Nephron progenitor cell (in vitro differentiated cells): Measurements from ENCODE around the gene SNED1.

Experiments
- DNase-seq: peaks from one replicate; pipeline ENCODE4 v3.0.0; 2021
- H3K27ac Mint-ChIP-seq: 2 replicates; pipeline ENCODE4 v1.8.0; 2021; ENCODE audit warnings: mild to moderate bottlenecking, moderate library complexity, mixed read lengths
- H3K27me3 Mint-ChIP-seq: 2 replicates; pipeline ENCODE4 v1.8.0; 2021; ENCODE audit warnings: mild to moderate bottlenecking, low read depth, mixed read lengths; ENCODE audit not compliant: poor library complexity
- H3K36me3 Mint-ChIP-seq: 2 replicates; pipeline ENCODE4 v1.8.0; 2021; ENCODE audit warnings: low read depth, mixed read lengths
- H3K4me1 Mint-ChIP-seq: 2 replicates; pipeline ENCODE4 v1.8.0; 2021; ENCODE audit warnings: mixed read lengths
- H3K4me3 Mint-ChIP-seq: 2 replicates; pipeline ENCODE4 v1.8.0; 2021; ENCODE audit warnings: mild to moderate bottlenecking, moderate library complexity, mixed read lengths
- H3K9me3 Mint-ChIP-seq: 2 replicates; pipeline ENCODE4 v1.8.0; 2021; ENCODE audit warnings: mild to moderate bottlenecking, moderate library complexity, mixed read lengths
- TF ChIP-seq, protein P1 (sequence below): fragments of 200-600 bp; sonication (generic); IDR thresholded peaks from 2 replicates; pipeline ENCODE4 v1.5.0; 2021; ENCODE audit warnings: antibody characterized with exemption

SNED1 gene

DNA sequence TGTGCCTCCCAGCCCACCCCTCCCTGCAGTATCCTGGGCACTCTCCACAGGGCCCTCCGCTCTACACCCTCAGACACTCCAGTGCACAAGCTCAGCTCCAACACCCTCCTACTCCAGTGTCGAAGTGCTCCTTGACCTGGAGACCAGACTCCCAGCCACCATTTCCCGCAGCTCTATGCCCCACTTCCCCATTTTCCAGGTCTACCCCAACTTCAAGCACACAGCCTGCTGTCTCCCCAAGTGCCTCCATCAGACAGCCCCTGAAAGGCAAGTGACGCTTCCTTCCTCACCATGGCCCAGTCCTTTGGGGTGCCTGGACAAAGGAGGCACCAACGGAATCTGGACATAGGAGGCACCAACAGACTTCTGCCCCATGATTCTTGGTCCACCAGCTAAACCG lies 143.6 kb downstream of the SNED1 start:
- H3K9me3 Mint-ChIP-seq, result no peaks in the 10 kb centered on the region
- H3K36me3 Mint-ChIP-seq, result no peaks in the 10 kb centered on the region
- DNase-seq, result no peak
- no peak overlapping the region for H3K4me3 Mint-ChIP-seq
- H3K4me1 Mint-ChIP-seq, result no peaks in the 10 kb centered on the region
- H3K27me3 Mint-ChIP-seq, result peaks cover 3% of the 10 kb centered on the region
- H3K27ac Mint-ChIP-seq, result no peak overlapping the region
- TF ChIP-seq, protein P1, sequence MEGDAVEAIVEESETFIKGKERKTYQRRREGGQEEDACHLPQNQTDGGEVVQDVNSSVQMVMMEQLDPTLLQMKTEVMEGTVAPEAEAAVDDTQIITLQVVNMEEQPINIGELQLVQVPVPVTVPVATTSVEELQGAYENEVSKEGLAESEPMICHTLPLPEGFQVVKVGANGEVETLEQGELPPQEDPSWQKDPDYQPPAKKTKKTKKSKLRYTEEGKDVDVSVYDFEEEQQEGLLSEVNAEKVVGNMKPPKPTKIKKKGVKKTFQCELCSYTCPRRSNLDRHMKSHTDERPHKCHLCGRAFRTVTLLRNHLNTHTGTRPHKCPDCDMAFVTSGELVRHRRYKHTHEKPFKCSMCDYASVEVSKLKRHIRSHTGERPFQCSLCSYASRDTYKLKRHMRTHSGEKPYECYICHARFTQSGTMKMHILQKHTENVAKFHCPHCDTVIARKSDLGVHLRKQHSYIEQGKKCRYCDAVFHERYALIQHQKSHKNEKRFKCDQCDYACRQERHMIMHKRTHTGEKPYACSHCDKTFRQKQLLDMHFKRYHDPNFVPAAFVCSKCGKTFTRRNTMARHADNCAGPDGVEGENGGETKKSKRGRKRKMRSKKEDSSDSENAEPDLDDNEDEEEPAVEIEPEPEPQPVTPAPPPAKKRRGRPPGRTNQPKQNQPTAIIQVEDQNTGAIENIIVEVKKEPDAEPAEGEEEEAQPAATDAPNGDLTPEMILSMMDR, result no peak

DNA sequence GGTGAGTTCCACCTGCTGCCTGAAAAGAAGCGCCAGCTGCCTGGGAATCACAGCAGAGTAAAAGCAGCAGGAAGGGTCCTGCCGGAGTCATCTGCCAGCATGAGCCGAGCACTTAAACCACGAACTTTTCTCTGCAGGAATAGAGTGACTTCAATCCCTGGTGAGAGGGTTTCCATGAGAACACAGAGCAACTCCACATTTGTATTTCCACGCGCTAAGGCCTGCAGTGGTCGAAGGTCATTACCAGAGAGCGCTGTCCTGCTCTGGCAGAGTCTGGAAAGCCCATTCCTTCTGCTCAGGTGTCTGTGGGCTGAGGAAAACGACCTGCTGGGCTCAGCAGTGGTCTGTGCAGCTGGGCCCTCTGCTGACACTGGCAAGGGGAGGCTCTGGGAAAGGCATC lies 144.2 kb downstream of the SNED1 start:
- Mint-ChIP-seq H3K9me3 (no peaks in the 10 kb centered on the region), H3K4me1 (no peaks in the 10 kb centered on the region), H3K4me3 (no peak overlapping the region), H3K27me3 (peaks cover 4% of the 10 kb centered on the region), H3K27ac (no peak overlapping the region), H3K36me3 (no peaks in the 10 kb centered on the region)
- DNase-seq, result no peak
- TF ChIP-seq, protein P1, result no peak
